ENCODE data around the gene STARD7. TPM values are rescaled to one million over a fixed set of nuclear protein-coding genes. Genes with fewer than 3 reads are reported as not detected.
"Not testable (repeated sequence)": the region's sequence is repeated elsewhere in the genome, so short reads cannot be mapped to it uniquely, and the experiment has no call there.

Gene STARD7
- total RNA-seq, 1 donor from 2014 or later = 85.8 TPM

GRCh38 chr2:96150791-96151594 lies 57.6 kb downstream of the STARD7 start:
- no peak for DNase-seq (ENCODE audit: extremely low read depth, low read depth, low spot score)

- DNase-seq (ENCODE audit: extremely low read depth, low read depth, low spot score) = no peak
These were observed 58.5 kb downstream of the STARD7 start for GRCh38 chr2:96150007-96150640.

GRCh38 chr2:96148410-96149217 lies 60.0 kb downstream of the STARD7 start:
- peak; percentile 37 for DNase-seq (ENCODE audit: extremely low read depth, low read depth, low spot score)

GRCh38 chr2:96147593-96148201 lies 60.9 kb downstream of the STARD7 start:
- no peak for DNase-seq (ENCODE audit: extremely low read depth, low read depth, low spot score)

GRCh38 chr2:96146881-96147592 lies 61.6 kb downstream of the STARD7 start:
- DNase-seq (ENCODE audit: extremely low read depth, low read depth, low spot score) = no peak

- no peak for DNase-seq (ENCODE audit: extremely low read depth, low read depth, low spot score)
These were observed 62.3 kb downstream of the STARD7 start for GRCh38 chr2:96146153-96146880.

- DNase-seq (ENCODE audit: extremely low read depth, low read depth, low spot score) = no peak
These were observed 62.8 kb downstream of the STARD7 start for GRCh38 chr2:96145848-96146152.

GRCh38 chr2:96145036-96145847 lies 63.4 kb downstream of the STARD7 start, which contains the start of gene DUSP2:
Gene DUSP2, minus strand, starts transcription at chr2:96145440. Its CDS starts 86 bp downstream, at chr2:96145354.
- no peak for DNase-seq (ENCODE audit: extremely low read depth, low read depth, low spot score)

- DNase-seq (ENCODE audit: extremely low read depth, low read depth, low spot score) = no peak
These were observed 64.1 kb downstream of the STARD7 start for GRCh38 chr2:96144481-96145035.

- no peak for DNase-seq (ENCODE audit: extremely low read depth, low read depth, low spot score)
These were observed 64.7 kb downstream of the STARD7 start for GRCh38 chr2:96143848-96144480.

GRCh38 chr2:96143231-96143847 lies 65.3 kb downstream of the STARD7 start:
- DNase-seq (ENCODE audit: extremely low read depth, low read depth, low spot score) = no peak

GRCh38 chr2:96142217-96143113 lies 66.2 kb downstream of the STARD7 start:
- DNase-seq (ENCODE audit: extremely low read depth, low read depth, low spot score) = no peak

GRCh38 chr2:96141624-96141967 lies 67.0 kb downstream of the STARD7 start:
- DNase-seq (ENCODE audit: extremely low read depth, low read depth, low spot score) = not testable (repeated sequence)

- no peak for DNase-seq (ENCODE audit: extremely low read depth, low read depth, low spot score)
These were observed 67.5 kb downstream of the STARD7 start for GRCh38 chr2:96140941-96141623.

- no peak for DNase-seq (ENCODE audit: extremely low read depth, low read depth, low spot score)
These were observed 69.4 kb downstream of the STARD7 start for GRCh38 chr2:96139181-96139758.
